HEK293T (cell line): ENCODE results near the gene CORO1C.
"Not testable (repeated sequence)": the region's sequence is repeated elsewhere in the genome, so short reads cannot be mapped to it uniquely, and the experiment has no call there.

Experiments
- ARNT ChIP-seq: fragments of 450-650 bp; IDR thresholded peaks from 2 replicates; pipeline ENCODE4 v1.6.1; 2017; ENCODE audit warnings: mild to moderate bottlenecking
- BHLHE40 ChIP-seq: fragments of 450-650 bp; IDR thresholded peaks from 2 replicates; pipeline ENCODE4 v1.6.1; 2016; ENCODE audit warnings: mild to moderate bottlenecking, moderate library complexity, borderline replicate concordance
- ELF4 ChIP-seq: fragments of 450-650 bp; IDR thresholded peaks from 2 replicates; pipeline ENCODE4 v1.6.1; 2017; ENCODE audit warnings: antibody characterized with exemption
- FOXA1 ChIP-seq: fragments of 450-650 bp; IDR thresholded peaks from 2 replicates; pipeline ENCODE4 v1.6.1; 2016; ENCODE audit warnings: mild to moderate bottlenecking
- FOXK2 ChIP-seq: fragments of 450-650 bp; IDR thresholded peaks from 2 replicates; pipeline ENCODE4 v1.6.1; 2016; ENCODE audit warnings: mild to moderate bottlenecking
- HDGF ChIP-seq: fragments of 450-650 bp; IDR thresholded peaks from 2 replicates; pipeline ENCODE4 v1.6.1; 2017; ENCODE audit warnings: antibody characterized with exemption, borderline replicate concordance
- L3MBTL2 ChIP-seq: fragments of 450-650 bp; conservative IDR thresholded peaks from 2 replicates; pipeline ENCODE4 v1.6.1; 2016; ENCODE audit warnings: mild to moderate bottlenecking
- NFRKB ChIP-seq: fragments of 450-650 bp; IDR thresholded peaks from 2 replicates; pipeline ENCODE4 v1.6.1; 2016; ENCODE audit warnings: mild to moderate bottlenecking, moderate library complexity
- PKNOX1 ChIP-seq: fragments of 450-650 bp; IDR thresholded peaks from 2 replicates; pipeline ENCODE4 v1.6.1; 2016
- ZNF384 ChIP-seq: fragments of 450-650 bp; IDR thresholded peaks from 2 replicates; pipeline ENCODE4 v1.6.1; 2016

- not testable (repeated sequence) for TF ChIP-seq FOXA1, ZNF384, ELF4, BHLHE40, ARNT, L3MBTL2, PKNOX1, HDGF, FOXK2, NFRKB
Measured at GRCh38 chr12:108618953-108619274, 112.4 kb downstream of the CORO1C start.
